ENCODE results near the gene FOXC1.

GRCh38 chr6:1636272-1636825 lies 26.6 kb downstream of the FOXC1 start:
- no peak for TF ChIP-seq CTCF (IDR thresholded peaks at IDR 0.05)
- no peak for TF ChIP-seq EP300 (IDR thresholded peaks at IDR 0.05)
